KMS-11 (cell line): Measurements from ENCODE around the gene CCDC7.
A peak's percentile ranks its signal among the peaks of the same experiment; 100 is the strongest.
"Not testable (repeated sequence)": the region's sequence is repeated elsewhere in the genome, so short reads cannot be mapped to it uniquely, and the experiment has no call there.

ENCODE experiments used
- H2AFZ ChIP-seq: fragments of 200-600 bp; sonication (generic); 2 replicates; pipeline ENCODE4 v1.6.1; 2016; ENCODE audit warnings: antibody characterized with exemption, mixed run types, low read depth
- H3K27ac ChIP-seq: fragments of 200-600 bp; sonication (generic); 2 replicates; pipeline ENCODE4 v1.6.1; 2016; ENCODE audit warnings: mild to moderate bottlenecking, mixed run types
- H3K27me3 ChIP-seq: fragments of 200-600 bp; sonication (generic); 2 replicates; pipeline ENCODE4 v1.6.1; 2017; ENCODE audit warnings: mild to moderate bottlenecking, low read depth, mixed run types, moderate library complexity; ENCODE audit not compliant: insufficient read depth
- H3K36me3 ChIP-seq: fragments of 200-600 bp; sonication (generic); 2 replicates; pipeline ENCODE4 v1.6.1; 2017; ENCODE audit warnings: mild to moderate bottlenecking, mixed run types; ENCODE audit not compliant: insufficient read depth
- H3K4me1 ChIP-seq: fragments of 200-600 bp; sonication (generic); 2 replicates; pipeline ENCODE4 v1.6.1; 2016; ENCODE audit warnings: mild to moderate bottlenecking, low read depth, mixed run types; ENCODE audit not compliant: poor library complexity, severe bottlenecking
- H3K4me2 ChIP-seq: fragments of 200-600 bp; sonication (generic); 2 replicates; pipeline ENCODE4 v1.7.0; 2016; ENCODE audit warnings: mild to moderate bottlenecking, mixed run types
- H3K4me3 ChIP-seq: fragments of 200-600 bp; sonication (generic); IDR thresholded peaks from 2 replicates; pipeline ENCODE4 v1.6.1; 2017; ENCODE audit warnings: low read depth, low read length, mixed read lengths; ENCODE audit not compliant: insufficient read depth
- H3K79me2 ChIP-seq: fragments of 200-600 bp; sonication (generic); 2 replicates; pipeline ENCODE4 v1.6.1; 2016; ENCODE audit warnings: low read depth, mixed run types; ENCODE audit not compliant: insufficient read depth
- H3K9ac ChIP-seq: fragments of 200-600 bp; sonication (generic); 2 replicates; pipeline ENCODE4 v1.6.1; 2016; ENCODE audit warnings: mild to moderate bottlenecking, mixed run types
- H4K20me1 ChIP-seq: fragments of 200-600 bp; sonication (generic); 2 replicates; pipeline ENCODE4 v1.6.1; 2016; ENCODE audit warnings: mild to moderate bottlenecking, mixed run types; ENCODE audit not compliant: insufficient read depth
- CTCF ChIP-seq: fragments of 200-600 bp; sonication (generic); conservative IDR thresholded peaks from 2 replicates; pipeline ENCODE4 v1.6.1; 2017; ENCODE audit warnings: low read depth, mild to moderate bottlenecking, antibody characterized with exemption, low read length, moderate library complexity, mixed read lengths

The CCDC7 gene

GRCh38 chr10:32790483-32790882 lies 344.5 kb downstream of the CCDC7 start:
- no peak overlapping the region for H3K9ac ChIP-seq
- no peaks in the 10 kb centered on the region for H3K4me1 ChIP-seq
- TF ChIP-seq CTCF, result no peak
- H3K4me2 ChIP-seq, result no peak overlapping the region
- no peaks in the 10 kb centered on the region for H3K79me2 ChIP-seq
- no peak overlapping the region for H2AFZ ChIP-seq
- no peaks in the 10 kb centered on the region for H3K27me3 ChIP-seq
- H3K4me3 ChIP-seq, result no peak overlapping the region
- no peaks in the 10 kb centered on the region for H3K36me3 ChIP-seq
- H3K27ac ChIP-seq, result no peak overlapping the region
- H4K20me1 ChIP-seq, result no peaks in the 10 kb centered on the region

DNA sequence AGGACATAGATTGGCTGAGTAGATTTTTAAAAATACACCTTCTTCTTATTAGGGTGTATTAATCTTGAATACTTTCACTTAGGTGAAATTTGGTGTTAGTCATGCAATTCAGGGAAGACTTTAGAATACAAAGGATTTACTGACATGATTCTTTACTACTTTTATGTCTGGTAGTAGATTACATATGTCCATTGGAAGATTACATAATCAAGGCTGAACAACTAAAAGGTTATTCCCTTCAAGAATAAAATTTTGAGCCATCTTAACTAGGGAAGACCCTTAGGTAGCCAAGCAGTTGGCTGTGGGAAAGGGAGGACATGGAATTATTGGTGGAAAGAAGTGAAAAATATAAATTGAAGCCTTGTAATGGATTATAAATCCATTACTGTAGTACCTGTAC lies 347.1 kb downstream of the CCDC7 start:
- H2AFZ ChIP-seq, result no peak overlapping the region
- no peak overlapping the region for H3K4me3 ChIP-seq
- TF ChIP-seq CTCF, result no peak

GRCh38 chr10:32795598-32796183 lies 349.8 kb downstream of the CCDC7 start:
- no peak overlapping the region for H3K4me3 ChIP-seq
- no peaks in the 10 kb centered on the region for H3K79me2 ChIP-seq
- H2AFZ ChIP-seq, result no peak overlapping the region
- no peak overlapping the region for H3K9ac ChIP-seq
- H3K27me3 ChIP-seq, result no peaks in the 10 kb centered on the region
- H3K4me2 ChIP-seq, result no peak overlapping the region
- H3K36me3 ChIP-seq, result no peaks in the 10 kb centered on the region
- H3K27ac ChIP-seq, result no peak overlapping the region
- TF ChIP-seq CTCF, result peak; percentile 87
- H3K4me1 ChIP-seq, result no peaks in the 10 kb centered on the region
- H4K20me1 ChIP-seq, result no peaks in the 10 kb centered on the region

More for the DNA sequence above, 347.1 kb downstream of the CCDC7 start:
- no peaks in the 10 kb centered on the region for H3K27me3 ChIP-seq
- no peaks in the 10 kb centered on the region for H3K79me2 ChIP-seq
- H4K20me1 ChIP-seq, result no peaks in the 10 kb centered on the region
- no peaks in the 10 kb centered on the region for H3K4me1 ChIP-seq
- H3K27ac ChIP-seq, result no peak overlapping the region
- no peak overlapping the region for H3K4me2 ChIP-seq
- H3K9ac ChIP-seq, result no peak overlapping the region
- no peaks in the 10 kb centered on the region for H3K36me3 ChIP-seq

- not testable (repeated sequence) for H3K9ac ChIP-seq, H3K27me3 ChIP-seq, H4K20me1 ChIP-seq, H3K4me1 ChIP-seq, H3K79me2 ChIP-seq, H3K27ac ChIP-seq, H2AFZ ChIP-seq, H3K4me2 ChIP-seq, H3K36me3 ChIP-seq, H3K4me3 ChIP-seq
Observed at GRCh38 chr10:32797393-32797792, 351.5 kb downstream of the CCDC7 start.

DNA sequence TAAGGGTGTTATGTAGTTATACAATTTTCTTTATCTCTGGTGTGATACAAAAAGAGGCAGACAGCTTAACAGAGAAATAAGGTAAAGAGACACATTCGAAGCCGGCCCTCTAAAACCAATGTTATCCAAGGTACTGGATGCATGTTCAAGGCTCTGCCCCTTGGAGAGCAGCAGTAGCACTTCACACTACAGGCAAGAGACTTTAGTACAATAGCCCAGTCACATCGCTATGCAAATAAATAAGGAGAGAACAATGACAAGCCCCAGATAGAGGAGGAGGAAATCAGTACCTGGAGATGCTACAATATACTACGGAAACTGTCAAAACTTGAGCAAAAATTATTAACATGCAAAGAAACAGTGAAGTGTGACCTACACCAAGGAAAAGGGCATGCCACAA lies 401.0 kb downstream of the CCDC7 start:
- H3K79me2 ChIP-seq, result no peaks in the 10 kb centered on the region
- no peak for TF ChIP-seq CTCF
- H3K9ac ChIP-seq, result no peak overlapping the region
- H3K27me3 ChIP-seq, result no peaks in the 10 kb centered on the region
- H3K4me3 ChIP-seq, result no peak overlapping the region
- H3K4me1 ChIP-seq, result no peaks in the 10 kb centered on the region
- no peak overlapping the region for H2AFZ ChIP-seq
- H3K36me3 ChIP-seq, result no peaks in the 10 kb centered on the region
- H3K27ac ChIP-seq, result no peak overlapping the region
- H4K20me1 ChIP-seq, result no peaks in the 10 kb centered on the region
- H3K4me2 ChIP-seq, result no peak overlapping the region
